ENCODE data around the gene JAZF1. TPM values are rescaled to one million over a fixed set of nuclear protein-coding genes. Genes with fewer than 3 reads are reported as not detected.

Gene JAZF1
- total and polyA plus RNA-seq, 10 of the 15 experiments (the other 5 are each of a cell fraction or from before 2014, with no cell fraction given) = 0.04 to 0.82 (median 0.15) TPM; not detected in 3

DNA sequence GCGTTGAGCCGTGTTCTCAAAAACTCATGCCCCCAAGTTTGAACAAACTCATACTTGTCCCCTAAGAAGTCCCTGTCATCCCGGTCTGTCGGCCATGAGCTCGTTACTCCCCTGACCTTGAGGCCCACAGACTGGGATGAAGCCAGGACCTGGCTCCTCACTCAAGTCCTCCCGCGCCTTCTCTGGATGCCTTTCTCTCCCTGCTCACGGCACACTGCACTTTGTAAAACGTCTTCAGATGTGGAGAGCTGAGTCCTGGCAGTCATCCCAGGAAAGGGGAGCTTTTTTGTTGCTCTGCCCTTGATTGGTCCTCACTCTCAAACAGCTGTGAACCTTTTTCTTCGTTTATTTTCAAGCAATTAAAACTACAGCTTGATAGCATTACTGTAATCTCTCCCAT, 110.8 kb downstream of the JAZF1 start:
- Histone ChIP-seq H3K4me2 (ENCODE audit: control insufficient read depth, insufficient read depth) (no peak overlapping the region), H3K27ac (ENCODE audit: control insufficient read depth, insufficient read depth) (no peak overlapping the region), H3K79me2 (ENCODE audit: control insufficient read depth, insufficient read depth, low read length) (no peaks in the 10 kb centered on the region), H2AFZ (ENCODE audit: control insufficient read depth, low read depth, low read length) (no peak overlapping the region), H3K36me3 (ENCODE audit: control insufficient read depth in 2 of 2, insufficient read depth in 2 of 2, low read length in 1 of 2) (no peaks in the 10 kb centered on the region), H3K4me3 (no peak overlapping the region), H3K27me3 (replicated peaks in 1 of 2; ENCODE audit: control insufficient read depth in 2 of 2, insufficient read depth in 2 of 2, low read length in 1 of 2) (peaks cover 0 to 2% of the 10 kb centered on the region in 2 experiments; a peak in 3 of 4 replicates), H3K4me1 (ENCODE audit: control insufficient read depth, insufficient read depth, low read length) (no peaks in the 10 kb centered on the region), H4K20me1 (ENCODE audit: control insufficient read depth, insufficient read depth) (no peaks in the 10 kb centered on the region), H3K9ac (ENCODE audit: control insufficient read depth, insufficient read depth, low read length) (no peak overlapping the region), H3K9me3 (replicated peaks; ENCODE audit: control insufficient read depth, insufficient read depth, low read length) (no peaks in the 10 kb centered on the region)
- ChIA-PET SMC1A (ENCODE audit: uncharacterized antibody, unreplicated experiment) (interaction anchor here (0.6 to 3.4 kb wide), 6 partner anchors 8 to 216 kb away, joined by 3 to 11 read pairs (median 3); no protein-coding TSS in a partner anchor), RAD21 (ENCODE audit: unreplicated experiment) (no interaction called here), CTCF (interaction anchor here (0.9 to 2.9 kb wide), 9 partner anchors 8 to 28 kb away, joined by 3 to 21 read pairs (median 3); no protein-coding TSS in a partner anchor), POLR2A (no interaction called here)
- intact Hi-C loops (cut with micrococcal nuclease; ENCODE audit: unreplicated experiment) = no loop called here
- BruUV-seq (replicated peaks) = no TSS peak
- WGBS (ENCODE audit: insufficient coverage, insufficient replicate concordance, low lambda C conversion rate, missing lambda C conversion rate) = 32% methylated on average over 10 of the region's 10 CpGs
- TF ChIP-seq ZZZ3 (IDR thresholded peaks at IDR 0.05; ENCODE audit: control insufficient read depth, insufficient read length, low read depth) (no peak), BCL11A (IDR thresholded peaks at IDR 0.05; ENCODE audit: low read depth, low read length) (no peak), EZH2 (IDR thresholded peaks at IDR 0.05; ENCODE audit: borderline replicate concordance, control insufficient read depth, low read depth, low read length) (no peak)
- TF ChIP-seq, protein P1, sequence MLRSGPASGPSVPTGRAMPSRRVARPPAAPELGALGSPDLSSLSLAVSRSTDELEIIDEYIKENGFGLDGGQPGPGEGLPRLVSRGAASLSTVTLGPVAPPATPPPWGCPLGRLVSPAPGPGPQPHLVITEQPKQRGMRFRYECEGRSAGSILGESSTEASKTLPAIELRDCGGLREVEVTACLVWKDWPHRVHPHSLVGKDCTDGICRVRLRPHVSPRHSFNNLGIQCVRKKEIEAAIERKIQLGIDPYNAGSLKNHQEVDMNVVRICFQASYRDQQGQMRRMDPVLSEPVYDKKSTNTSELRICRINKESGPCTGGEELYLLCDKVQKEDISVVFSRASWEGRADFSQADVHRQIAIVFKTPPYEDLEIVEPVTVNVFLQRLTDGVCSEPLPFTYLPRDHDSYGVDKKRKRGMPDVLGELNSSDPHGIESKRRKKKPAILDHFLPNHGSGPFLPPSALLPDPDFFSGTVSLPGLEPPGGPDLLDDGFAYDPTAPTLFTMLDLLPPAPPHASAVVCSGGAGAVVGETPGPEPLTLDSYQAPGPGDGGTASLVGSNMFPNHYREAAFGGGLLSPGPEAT (IDR thresholded peaks at IDR 0.05; ENCODE audit: low read depth) = no peak
- FAIRE-seq (no peak), ATAC-seq (no peak), DNase-seq (ENCODE audit: low read depth, low spot score) (no peak)
- in situ Hi-C loops (cut with MboI) = no loop called here

DNA sequence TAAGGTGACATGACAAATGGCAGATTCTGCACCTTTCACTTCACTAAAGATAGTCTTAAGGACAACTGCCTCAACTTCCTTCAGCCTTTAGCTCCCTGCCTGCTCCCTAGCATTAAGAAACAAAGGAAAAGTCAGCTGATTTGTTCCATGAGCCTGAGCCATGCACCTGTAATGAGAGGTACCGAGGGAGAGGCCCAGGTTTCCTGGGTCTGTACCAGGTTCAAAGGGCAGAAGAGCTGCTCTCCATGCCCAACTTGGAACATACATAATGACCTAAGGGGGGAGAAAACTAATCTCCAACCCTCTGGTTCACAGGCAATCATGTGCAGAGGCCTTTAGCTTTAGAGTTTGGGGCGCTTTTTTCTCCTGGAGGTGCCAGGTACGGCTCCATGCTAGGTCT, 111.2 kb downstream of the JAZF1 start:
- in situ Hi-C loops (cut with MboI) = no loop called here
- no peaks in the 10 kb centered on the region for H3K36me3 ChIP-seq (ENCODE audit: control insufficient read depth in 2 of 2, insufficient read depth in 2 of 2, low read length in 1 of 2)
- ChIA-PET SMC1A (ENCODE audit: uncharacterized antibody, unreplicated experiment) (interaction anchor here (0.6 to 3.4 kb wide), 4 partner anchors 7 to 139 kb away, joined by 3 to 11 read pairs (median 4); no protein-coding TSS in a partner anchor), CTCF (interaction anchor here (0.9 to 2.9 kb wide), 8 partner anchors 7 to 28 kb away, joined by 3 to 21 read pairs (median 3); no protein-coding TSS in a partner anchor), RAD21 (ENCODE audit: unreplicated experiment) (no interaction called here), POLR2A (no interaction called here)
- no TSS peak for BruUV-seq (replicated peaks)
- DNase-seq (ENCODE audit: low read depth, low spot score) (no peak), ATAC-seq (no peak), FAIRE-seq (no peak)
- no peaks in the 10 kb centered on the region for H3K9me3 ChIP-seq (replicated peaks; ENCODE audit: control insufficient read depth, insufficient read depth, low read length)
- H3K9ac ChIP-seq (ENCODE audit: control insufficient read depth, insufficient read depth, low read length) = no peak overlapping the region
- intact Hi-C loops (cut with micrococcal nuclease; ENCODE audit: unreplicated experiment) = no loop called here
- H2AFZ ChIP-seq (ENCODE audit: control insufficient read depth, low read depth, low read length) = no peak overlapping the region
- H3K27me3 ChIP-seq (replicated peaks in 1 of 2; ENCODE audit: control insufficient read depth in 2 of 2, insufficient read depth in 2 of 2, low read length in 1 of 2) = peaks cover 0 to 2% of the 10 kb centered on the region in 2 experiments; a peak in 3 of 4 replicates
- 12% methylated on average over 3 of the region's 3 CpGs for WGBS (ENCODE audit: insufficient coverage, insufficient replicate concordance, low lambda C conversion rate, missing lambda C conversion rate)
- H3K79me2 ChIP-seq (ENCODE audit: control insufficient read depth, insufficient read depth, low read length) = no peaks in the 10 kb centered on the region
- H4K20me1 ChIP-seq (ENCODE audit: control insufficient read depth, insufficient read depth) = no peaks in the 10 kb centered on the region
- no peaks in the 10 kb centered on the region for H3K4me1 ChIP-seq (ENCODE audit: control insufficient read depth, insufficient read depth, low read length)
- no peak overlapping the region for H3K4me2 ChIP-seq (ENCODE audit: control insufficient read depth, insufficient read depth)
- no peak overlapping the region for H3K4me3 ChIP-seq
- no peak overlapping the region for H3K27ac ChIP-seq (ENCODE audit: control insufficient read depth, insufficient read depth)
- TF ChIP-seq, protein P2, sequence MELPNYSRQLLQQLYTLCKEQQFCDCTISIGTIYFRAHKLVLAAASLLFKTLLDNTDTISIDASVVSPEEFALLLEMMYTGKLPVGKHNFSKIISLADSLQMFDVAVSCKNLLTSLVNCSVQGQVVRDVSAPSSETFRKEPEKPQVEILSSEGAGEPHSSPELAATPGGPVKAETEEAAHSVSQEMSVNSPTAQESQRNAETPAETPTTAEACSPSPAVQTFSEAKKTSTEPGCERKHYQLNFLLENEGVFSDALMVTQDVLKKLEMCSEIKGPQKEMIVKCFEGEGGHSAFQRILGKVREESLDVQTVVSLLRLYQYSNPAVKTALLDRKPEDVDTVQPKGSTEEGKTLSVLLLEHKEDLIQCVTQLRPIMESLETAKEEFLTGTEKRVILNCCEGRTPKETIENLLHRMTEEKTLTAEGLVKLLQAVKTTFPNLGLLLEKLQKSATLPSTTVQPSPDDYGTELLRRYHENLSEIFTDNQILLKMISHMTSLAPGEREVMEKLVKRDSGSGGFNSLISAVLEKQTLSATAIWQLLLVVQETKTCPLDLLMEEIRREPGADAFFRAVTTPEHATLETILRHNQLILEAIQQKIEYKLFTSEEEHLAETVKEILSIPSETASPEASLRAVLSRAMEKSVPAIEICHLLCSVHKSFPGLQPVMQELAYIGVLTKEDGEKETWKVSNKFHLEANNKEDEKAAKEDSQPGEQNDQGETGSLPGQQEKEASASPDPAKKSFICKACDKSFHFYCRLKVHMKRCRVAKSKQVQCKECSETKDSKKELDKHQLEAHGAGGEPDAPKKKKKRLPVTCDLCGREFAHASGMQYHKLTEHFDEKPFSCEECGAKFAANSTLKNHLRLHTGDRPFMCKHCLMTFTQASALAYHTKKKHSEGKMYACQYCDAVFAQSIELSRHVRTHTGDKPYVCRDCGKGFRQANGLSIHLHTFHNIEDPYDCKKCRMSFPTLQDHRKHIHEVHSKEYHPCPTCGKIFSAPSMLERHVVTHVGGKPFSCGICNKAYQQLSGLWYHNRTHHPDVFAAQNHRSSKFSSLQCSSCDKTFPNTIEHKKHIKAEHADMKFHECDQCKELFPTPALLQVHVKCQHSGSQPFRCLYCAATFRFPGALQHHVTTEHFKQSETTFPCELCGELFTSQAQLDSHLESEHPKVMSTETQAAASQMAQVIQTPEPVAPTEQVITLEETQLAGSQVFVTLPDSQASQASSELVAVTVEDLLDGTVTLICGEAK (IDR thresholded peaks at IDR 0.05; ENCODE audit: borderline replicate concordance) = no peak
- TF ChIP-seq BRCA1 (IDR thresholded peaks at IDR 0.05; ENCODE audit: low read depth, low read length) (no peak), PAX8 (IDR thresholded peaks at IDR 0.05) (no peak), NFIC (IDR thresholded peaks at IDR 0.05; ENCODE audit: low read depth, low read length) (no peak), SIN3A (IDR thresholded peaks at IDR 0.05; ENCODE audit: low read depth, low read length) (no peak), CEBPB (IDR thresholded peaks at IDR 0.05; ENCODE audit: borderline replicate concordance in 1 of 2, low read depth in 2 of 2, low read length in 2 of 2) (no peak), SPI1 (IDR thresholded peaks at IDR 0.05; ENCODE audit: borderline replicate concordance, insufficient read depth, low read depth, low read length) (no peak), BMI1 (IDR thresholded peaks at IDR 0.05; ENCODE audit: borderline replicate concordance) (no peak)
